ENCODE data around the gene ANTXR1. TPM values are rescaled to one million over a fixed set of nuclear protein-coding genes. Genes with fewer than 3 reads are reported as not detected.

The ANTXR1 gene
- total and polyA plus RNA-seq, 9 of the 15 experiments (the other 6 are each of a cell fraction or from before 2014, with no cell fraction given) = 0.07 to 1.00 (median 0.54) TPM

GRCh38 chr2:69285379-69285894 is 272.5 kb downstream of the ANTXR1 start:
- no peaks in the 10 kb centered on the region for H3K4me1 ChIP-seq (replicated peaks in 1 of 2; ENCODE audit: control insufficient read depth in 2 of 2, insufficient read depth in 2 of 2, low read length in 2 of 2)
- no peak overlapping the region for H3K9ac ChIP-seq (ENCODE audit: insufficient read depth in 1 of 2, low read depth in 2 of 2, low read length in 2 of 2)
- intact Hi-C loops (cut with micrococcal nuclease) = no loop called here
- no peak overlapping the region for H3K27ac ChIP-seq (ENCODE audit: extremely low read depth, low read depth, low read length)
- H3K4me3 ChIP-seq = no peak overlapping the region
- H4K20me1 ChIP-seq (replicated peaks; ENCODE audit: control insufficient read depth, insufficient read depth, low read length) = no peaks in the 10 kb centered on the region
- ChIA-PET POLR2A (interaction anchor here (0.7 to 1.2 kb wide), 2 partner anchors 11 to 14 kb away, joined by 3 read pairs; no protein-coding TSS in a partner anchor), CTCF (ENCODE audit: low intra/inter-chr PET ratio) (no interaction called here)
- H3K4me2 ChIP-seq (ENCODE audit: insufficient read depth, low read length) = no peak overlapping the region
- H2AFZ ChIP-seq (ENCODE audit: low read depth, low read length) = no peak overlapping the region
- H3K9me1 ChIP-seq (ENCODE audit: control insufficient read depth, insufficient read depth, low read length) = no peaks in the 10 kb centered on the region
- H3K79me2 ChIP-seq (ENCODE audit: control insufficient read depth, insufficient read depth, low read length) = no peaks in the 10 kb centered on the region
- no peak for DNase-seq (ENCODE audit: extremely low read depth in 1 of 4, low spot score in 3 of 4)
- FAIRE-seq = no peak
- in situ Hi-C loops (cut with MboI) = no loop called here
- ATAC-seq = no peak
- H3K36me3 ChIP-seq (ENCODE audit: control insufficient read depth, insufficient read depth, low read length) = no peaks in the 10 kb centered on the region
- no peak for TF ChIP-seq FOXA3 (CRISPR knock-in tag; conservative IDR thresholded peaks at IDR 0.05 in 1 of 2, IDR thresholded peaks at IDR 0.05 in 1 of 2)
- TF ChIP-seq BACH1 (tag; IDR thresholded peaks at IDR 0.05) = no peak
- TF ChIP-seq PTBP1 (IDR thresholded peaks at IDR 0.05; ENCODE audit: low read depth, low read length) = no peak
- TF ChIP-seq TEAD4 (IDR thresholded peaks at IDR 0.05; ENCODE audit: low read length) = no peak
- TF ChIP-seq TEAD4 (CRISPR knock-in tag; IDR thresholded peaks at IDR 0.05; ENCODE audit: borderline replicate concordance) = no peak
- no peak for TF ChIP-seq NFIC (IDR thresholded peaks at IDR 0.05)
- TF ChIP-seq HEY1 (CRISPR knock-in tag; IDR thresholded peaks at IDR 0.05; ENCODE audit: borderline replicate concordance) = no peak
- TF ChIP-seq ZNF699 (CRISPR knock-in tag; IDR thresholded peaks at IDR 0.05; ENCODE audit: insufficient replicate concordance) = no peak
- TF ChIP-seq, protein P1, sequence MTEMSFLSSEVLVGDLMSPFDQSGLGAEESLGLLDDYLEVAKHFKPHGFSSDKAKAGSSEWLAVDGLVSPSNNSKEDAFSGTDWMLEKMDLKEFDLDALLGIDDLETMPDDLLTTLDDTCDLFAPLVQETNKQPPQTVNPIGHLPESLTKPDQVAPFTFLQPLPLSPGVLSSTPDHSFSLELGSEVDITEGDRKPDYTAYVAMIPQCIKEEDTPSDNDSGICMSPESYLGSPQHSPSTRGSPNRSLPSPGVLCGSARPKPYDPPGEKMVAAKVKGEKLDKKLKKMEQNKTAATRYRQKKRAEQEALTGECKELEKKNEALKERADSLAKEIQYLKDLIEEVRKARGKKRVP (CRISPR knock-in tag; IDR thresholded peaks at IDR 0.05) = no peak
- no peak for TF ChIP-seq C11orf30 (IDR thresholded peaks at IDR 0.05; ENCODE audit: low read depth)
- no peak for TF ChIP-seq ARID3B (CRISPR knock-in tag; IDR thresholded peaks at IDR 0.05; ENCODE audit: borderline replicate concordance)
- no peak for TF ChIP-seq E2F5 (CRISPR knock-in tag; IDR thresholded peaks at IDR 0.05)
- peaks cover 2 to 12% of the 10 kb centered on the region in 2 experiments; a peak in 3 of 5 replicates for H3K27me3 ChIP-seq (ENCODE audit: control insufficient read depth in 2 of 2, insufficient read depth in 2 of 2, low read length in 2 of 2)
- 0% methylated on average over 3 of the region's 3 CpGs for WGBS (ENCODE audit: insufficient coverage, low coverage, missing lambda C conversion rate)
- no TSS peak for BruUV-seq (replicated peaks)
- H3K9me3 ChIP-seq (replicated peaks; ENCODE audit: control insufficient read depth, insufficient read depth, low read depth, low read length) = no peaks in the 10 kb centered on the region
